ENCODE measurements around the gene THRB. TPM values are rescaled to one million over a fixed set of nuclear protein-coding genes. Genes with fewer than 3 reads are reported as not detected.

The THRB gene
- polyA plus RNA-seq, 2 of the 4 experiments (the other 2 are of a cell fraction), result 2.0 to 2.3 TPM

- peaks cover 31% of the 10 kb centered on the region for H3K4me1 ChIP-seq
- FAIRE-seq, result no peak
- H3K9me3 ChIP-seq, result no peaks in the 10 kb centered on the region
- peak overlapping the region; percentile 67 for H3K4me2 ChIP-seq
- TF ChIP-seq JUNB (IDR thresholded peaks at IDR 0.05) (peak; percentile 73), HOXB13 (CRISPR knock-in tag; IDR thresholded peaks at IDR 0.05; ENCODE audit: low read depth) (no peak), FOSB (CRISPR knock-in tag; IDR thresholded peaks at IDR 0.05) (no peak), TP53 (CRISPR knock-in tag; IDR thresholded peaks at IDR 0.05) (no peak), ELK1 (IDR thresholded peaks at IDR 0.05; ENCODE audit: low read depth, low read length) (no peak), ESRRA (IDR thresholded peaks at IDR 0.05; ENCODE audit: borderline replicate concordance, low read length) (no peak), HDAC2 (IDR thresholded peaks at IDR 0.05) (no peak), NFE2L2 (conservative IDR thresholded peaks at IDR 0.05; ENCODE audit: low read length) (no peak), FOSL2 (IDR thresholded peaks at IDR 0.05) (peak; percentile 81), FOSL2 (CRISPR knock-in tag; IDR thresholded peaks at IDR 0.05) (peak; percentile 91), MAFK (IDR thresholded peaks at IDR 0.05; ENCODE audit: partially characterized antibody) (no peak), ZNF302 (CRISPR knock-in tag; IDR thresholded peaks at IDR 0.05) (no peak), JUN (IDR thresholded peaks at IDR 0.05) (0 out of 5 replicates have a peak, but pooled peaks of 1 of the 2 experiments have one; percentile 29), CEBPB (IDR thresholded peaks at IDR 0.05) (peak; percentile 54 to 82; a peak in 3 of 4 replicates)
- 62% methylated on average over 12 of the region's 12 CpGs for WGBS (ENCODE audit: missing lambda C conversion rate)
- peak; percentile 27 to 28 for DNase-seq (ENCODE audit: low read depth in 1 of 2, low spot score in 1 of 2)
- ChIA-PET CTCF (interaction anchor here (1.5 kb wide), 1 partner anchor 9 kb away, joined by 6 read pairs; no protein-coding TSS in a partner anchor), POLR2A (no interaction called here)
- H3K27ac ChIP-seq, result peak overlapping the region; percentile 44 to 81; a peak in 5 of 6 replicates
- peak; percentile 50 to 65; a peak in 3 of 6 replicates for ATAC-seq
- no peak overlapping the region for H3K4me3 ChIP-seq
Observed at GRCh38 chr3:24119321-24119751, 375.3 kb downstream of the THRB start.

- WGBS (ENCODE audit: missing lambda C conversion rate), result 96% methylated on average over 1 of the region's 1 CpG
- Histone ChIP-seq H3K27ac (0 out of 6 replicates have a peak overlapping the region, but pooled peaks of 1 of the 2 experiments have one; percentile 9), H3K4me2 (no peak overlapping the region), H3K4me3 (no peak overlapping the region), H3K4me1 (peaks cover 18% of the 10 kb centered on the region), H3K9me3 (no peaks in the 10 kb centered on the region)
- no peak for TF ChIP-seq TFCP2L1 (CRISPR knock-in tag; IDR thresholded peaks at IDR 0.05)
- no peak for TF ChIP-seq KDM1A (IDR thresholded peaks at IDR 0.05; ENCODE audit: low read depth)
- TF ChIP-seq MAZ (IDR thresholded peaks at IDR 0.05; ENCODE audit: borderline replicate concordance, low read depth, low read length), result no peak
- TF ChIP-seq USF2 (IDR thresholded peaks at IDR 0.05), result no peak
- no peak for TF ChIP-seq PHF8 (IDR thresholded peaks at IDR 0.05; ENCODE audit: borderline replicate concordance, low read depth)
- DNase-seq (ENCODE audit: low read depth in 1 of 2, low spot score in 1 of 2) (no peak), FAIRE-seq (no peak), ATAC-seq (no peak)
- POLR2A ChIA-PET, result no interaction called here
- CTCF ChIA-PET, result interaction anchor here (0.7 to 3.0 kb wide), 4 partner anchors 9 to 105 kb away, joined by 3 to 10 read pairs (median 6); no protein-coding TSS in a partner anchor
Observed at GRCh38 chr3:24117508-24117907, 377.1 kb downstream of the THRB start.

- FAIRE-seq (no peak), DNase-seq (ENCODE audit: low read depth in 1 of 2, low spot score in 1 of 2) (no peak), ATAC-seq (no peak)
- no peaks in the 10 kb centered on the region for H3K4me1 ChIP-seq
- CTCF ChIA-PET, result no interaction called here
- H3K4me2 ChIP-seq, result no peak overlapping the region
- H3K9me3 ChIP-seq, result no peaks in the 10 kb centered on the region
- TF ChIP-seq HEYL (CRISPR knock-in tag; IDR thresholded peaks at IDR 0.05) (no peak), HOXA7 (CRISPR knock-in tag; IDR thresholded peaks at IDR 0.05) (no peak), ESRRA (IDR thresholded peaks at IDR 0.05; ENCODE audit: borderline replicate concordance, low read length) (no peak), ATOH8 (CRISPR knock-in tag; IDR thresholded peaks at IDR 0.05; ENCODE audit: low read depth) (no peak), POLR2AphosphoS2 (conservative IDR thresholded peaks at IDR 0.05; ENCODE audit: low read length) (no peak)
- H3K4me3 ChIP-seq, result no peak overlapping the region
- no peak overlapping the region for H3K27ac ChIP-seq
- WGBS (ENCODE audit: missing lambda C conversion rate), result 23% methylated on average over 1 of the region's 1 CpG
- POLR2A ChIA-PET, result no interaction called here
Observed at GRCh38 chr3:24111711-24112110, 382.9 kb downstream of the THRB start.
